Measurements from ENCODE around the gene FRMD4A.

The FRMD4A gene

DNA sequence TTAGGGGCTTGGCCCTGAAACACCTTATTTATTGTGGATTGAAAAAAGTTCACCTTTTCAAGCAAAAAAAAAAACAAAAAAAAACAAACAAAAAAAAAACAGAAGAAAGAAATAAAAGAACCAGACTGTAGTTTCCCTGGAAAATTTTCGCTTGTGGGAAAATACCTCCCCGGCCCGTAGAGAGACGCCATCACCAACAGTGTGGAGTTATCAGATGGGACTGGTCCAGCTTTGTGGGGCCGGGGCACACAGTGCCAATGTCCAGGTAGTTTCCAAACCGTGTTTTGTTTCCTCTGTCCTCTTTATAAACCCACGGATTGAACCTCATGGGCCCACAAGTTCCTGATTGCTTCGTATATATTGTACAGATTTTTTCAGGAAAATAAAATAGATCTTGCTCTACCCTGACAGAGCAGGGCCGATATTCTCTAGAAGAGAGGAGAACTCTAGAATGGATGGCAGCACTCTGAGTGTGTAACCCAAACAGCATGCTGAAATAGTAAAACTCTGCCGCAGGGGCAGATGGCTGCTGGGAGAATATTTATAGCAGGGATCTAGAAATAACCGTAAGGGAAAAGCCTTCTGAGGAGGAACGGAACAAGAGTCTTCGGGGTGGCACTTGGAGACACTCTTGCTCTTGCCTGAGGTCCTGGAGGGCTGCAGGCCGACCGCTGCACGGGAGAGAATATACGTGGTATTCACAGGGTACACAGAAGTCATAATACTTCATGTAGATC, 241.0 kb downstream of the FRMD4A start:
- H3K4me3 ChIP-seq (ENCODE audit: low read length), result no peak overlapping the region
- no peak for DNase-seq (ENCODE audit: low read depth)
- TF ChIP-seq, protein P1, sequence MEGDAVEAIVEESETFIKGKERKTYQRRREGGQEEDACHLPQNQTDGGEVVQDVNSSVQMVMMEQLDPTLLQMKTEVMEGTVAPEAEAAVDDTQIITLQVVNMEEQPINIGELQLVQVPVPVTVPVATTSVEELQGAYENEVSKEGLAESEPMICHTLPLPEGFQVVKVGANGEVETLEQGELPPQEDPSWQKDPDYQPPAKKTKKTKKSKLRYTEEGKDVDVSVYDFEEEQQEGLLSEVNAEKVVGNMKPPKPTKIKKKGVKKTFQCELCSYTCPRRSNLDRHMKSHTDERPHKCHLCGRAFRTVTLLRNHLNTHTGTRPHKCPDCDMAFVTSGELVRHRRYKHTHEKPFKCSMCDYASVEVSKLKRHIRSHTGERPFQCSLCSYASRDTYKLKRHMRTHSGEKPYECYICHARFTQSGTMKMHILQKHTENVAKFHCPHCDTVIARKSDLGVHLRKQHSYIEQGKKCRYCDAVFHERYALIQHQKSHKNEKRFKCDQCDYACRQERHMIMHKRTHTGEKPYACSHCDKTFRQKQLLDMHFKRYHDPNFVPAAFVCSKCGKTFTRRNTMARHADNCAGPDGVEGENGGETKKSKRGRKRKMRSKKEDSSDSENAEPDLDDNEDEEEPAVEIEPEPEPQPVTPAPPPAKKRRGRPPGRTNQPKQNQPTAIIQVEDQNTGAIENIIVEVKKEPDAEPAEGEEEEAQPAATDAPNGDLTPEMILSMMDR (IDR thresholded peaks at IDR 0.05; ENCODE audit: insufficient read depth, low read depth, low read length, missing control alignments), result no peak

- no peak for DNase-seq (ENCODE audit: low read depth)
- no peak overlapping the region for H3K4me3 ChIP-seq (ENCODE audit: low read length)
- TF ChIP-seq, protein P1 (IDR thresholded peaks at IDR 0.05; ENCODE audit: insufficient read depth, low read depth, low read length, missing control alignments), result no peak
These were observed 243.2 kb downstream of the FRMD4A start for GRCh38 chr10:14087566-14087965.

DNA sequence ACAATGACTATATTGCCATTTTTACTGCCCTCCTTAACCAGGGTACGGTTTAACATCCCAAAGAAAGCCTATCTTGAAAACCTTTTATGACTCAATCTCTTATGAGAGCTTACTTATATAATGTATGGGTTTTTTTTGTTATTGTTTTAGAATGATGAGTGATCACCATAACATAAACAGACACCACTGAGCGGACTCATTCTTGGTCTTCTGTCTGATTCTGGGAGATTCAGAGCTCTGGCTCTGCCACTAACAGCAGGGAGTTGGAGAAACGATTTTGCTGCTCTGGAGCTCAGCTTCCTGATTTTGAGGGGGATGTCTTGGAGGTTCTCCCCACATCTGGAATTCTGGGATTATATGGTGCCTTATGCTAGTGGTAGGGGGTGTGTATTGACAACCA, 244.1 kb downstream of the FRMD4A start:
- TF ChIP-seq, protein P1 (IDR thresholded peaks at IDR 0.05; ENCODE audit: insufficient read depth, low read depth, low read length, missing control alignments), result no peak

DNA sequence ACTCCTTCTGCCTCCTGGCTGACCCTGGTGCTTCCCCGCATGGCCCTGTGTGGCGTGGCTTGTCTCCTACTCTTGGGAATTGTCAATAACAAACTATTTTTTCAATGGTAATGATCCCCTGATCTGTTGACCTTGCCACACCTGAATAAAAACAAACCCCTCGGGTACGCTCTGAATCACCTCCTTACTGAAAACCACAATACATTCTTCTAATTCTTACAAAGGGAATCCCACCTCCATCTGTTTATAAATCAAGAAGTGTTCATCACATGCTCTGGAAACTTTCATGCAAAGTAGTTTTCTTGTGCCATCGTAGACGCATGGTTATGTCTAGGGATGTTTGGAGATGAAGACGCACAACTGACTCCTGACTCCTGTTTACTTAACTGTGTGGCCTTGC, 245.8 kb downstream of the FRMD4A start:
- TF ChIP-seq, protein P1 (IDR thresholded peaks at IDR 0.05; ENCODE audit: insufficient read depth, low read depth, low read length, missing control alignments), result no peak
- DNase-seq (ENCODE audit: low read depth), result peak; percentile 15

More for the DNA sequence above, 244.1 kb downstream of the FRMD4A start:
- DNase-seq (ENCODE audit: low read depth), result no peak
- H3K4me3 ChIP-seq (ENCODE audit: low read length), result no peak overlapping the region

GRCh38 chr10:14080795-14081194, 249.9 kb downstream of the FRMD4A start:
- no peak overlapping the region for H3K4me3 ChIP-seq (ENCODE audit: low read length)
- TF ChIP-seq, protein P1 (IDR thresholded peaks at IDR 0.05; ENCODE audit: insufficient read depth, low read depth, low read length, missing control alignments), result no peak
- no peak for DNase-seq (ENCODE audit: low read depth)

More for the DNA sequence above, 245.8 kb downstream of the FRMD4A start:
- no peak overlapping the region for H3K4me3 ChIP-seq (ENCODE audit: low read length)

DNA sequence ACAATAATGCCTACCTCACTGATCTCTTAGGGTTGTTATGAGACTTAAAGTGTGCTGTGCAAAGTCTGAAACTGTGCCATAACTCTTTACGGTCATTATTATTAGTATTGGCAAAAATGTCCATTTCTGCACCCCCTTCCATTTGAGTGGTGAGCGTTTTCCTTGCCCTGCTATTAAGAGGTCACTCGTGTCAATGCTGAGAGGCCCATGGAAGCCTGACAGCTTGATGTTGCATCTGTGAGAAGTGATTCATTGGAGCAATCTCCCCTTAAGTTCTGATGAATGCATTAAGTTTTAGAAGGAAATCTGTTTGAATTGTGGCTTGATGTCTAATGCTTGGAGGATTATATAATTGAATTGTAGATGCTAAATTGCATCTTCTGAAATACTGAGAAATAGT, 253.3 kb downstream of the FRMD4A start:
- TF ChIP-seq, protein P1 (IDR thresholded peaks at IDR 0.05; ENCODE audit: insufficient read depth, low read depth, low read length, missing control alignments), result no peak
- no peak for DNase-seq (ENCODE audit: low read depth)
- H3K4me3 ChIP-seq (ENCODE audit: low read length), result no peak overlapping the region

All from epithelial cell of esophagus (primary cell).